GM12892 (cell line): ENCODE measurements around the gene CHST3.

Experiments
- POLR2A ChIP-seq: IDR thresholded peaks from 2 replicates; pipeline ENCODE4 v1.6.1; 2011; ENCODE audit warnings: low read depth, low read length, control low read depth
- POLR2AphosphoS5 ChIP-seq: IDR thresholded peaks from 2 replicates; pipeline ENCODE4 v1.6.1; 2011; ENCODE audit warnings: low read depth, low read length, control low read depth
- TAF1 ChIP-seq: IDR thresholded peaks from 2 replicates; pipeline ENCODE4 v1.6.1; 2011; ENCODE audit warnings: low read depth, mild to moderate bottlenecking, control low read depth, low read length, borderline replicate concordance

DNA sequence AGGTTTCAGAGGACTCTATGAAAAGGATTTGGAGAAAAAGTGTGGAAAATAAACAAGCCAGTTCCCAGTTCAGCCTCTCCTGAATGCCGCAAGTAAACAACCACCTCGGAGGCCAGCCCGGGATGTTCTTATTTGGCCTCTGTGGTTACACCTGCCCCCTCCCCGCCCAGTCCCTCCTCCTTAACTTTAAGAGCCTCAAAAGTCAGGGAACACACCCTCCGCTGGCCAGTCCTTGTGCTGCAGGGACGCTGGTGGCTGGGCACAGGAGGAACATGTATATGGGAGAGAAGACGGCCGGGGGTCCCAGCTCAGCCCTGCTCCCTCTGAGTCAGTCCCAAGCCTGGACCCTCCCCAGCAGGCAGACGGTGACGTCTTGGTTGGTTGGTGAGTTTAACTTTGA lies 6.1 kb downstream of the CHST3 start:
- TF ChIP-seq POLR2A: no peak
- no peak for TF ChIP-seq POLR2AphosphoS5
- no peak for TF ChIP-seq TAF1
